Measurements from ENCODE around the gene XRN2.

- TF ChIP-seq, protein P1, sequence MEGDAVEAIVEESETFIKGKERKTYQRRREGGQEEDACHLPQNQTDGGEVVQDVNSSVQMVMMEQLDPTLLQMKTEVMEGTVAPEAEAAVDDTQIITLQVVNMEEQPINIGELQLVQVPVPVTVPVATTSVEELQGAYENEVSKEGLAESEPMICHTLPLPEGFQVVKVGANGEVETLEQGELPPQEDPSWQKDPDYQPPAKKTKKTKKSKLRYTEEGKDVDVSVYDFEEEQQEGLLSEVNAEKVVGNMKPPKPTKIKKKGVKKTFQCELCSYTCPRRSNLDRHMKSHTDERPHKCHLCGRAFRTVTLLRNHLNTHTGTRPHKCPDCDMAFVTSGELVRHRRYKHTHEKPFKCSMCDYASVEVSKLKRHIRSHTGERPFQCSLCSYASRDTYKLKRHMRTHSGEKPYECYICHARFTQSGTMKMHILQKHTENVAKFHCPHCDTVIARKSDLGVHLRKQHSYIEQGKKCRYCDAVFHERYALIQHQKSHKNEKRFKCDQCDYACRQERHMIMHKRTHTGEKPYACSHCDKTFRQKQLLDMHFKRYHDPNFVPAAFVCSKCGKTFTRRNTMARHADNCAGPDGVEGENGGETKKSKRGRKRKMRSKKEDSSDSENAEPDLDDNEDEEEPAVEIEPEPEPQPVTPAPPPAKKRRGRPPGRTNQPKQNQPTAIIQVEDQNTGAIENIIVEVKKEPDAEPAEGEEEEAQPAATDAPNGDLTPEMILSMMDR (IDR thresholded peaks at IDR 0.05; ENCODE audit: poor library complexity) = no peak
- TF ChIP-seq EZH2phosphoT487 (IDR thresholded peaks at IDR 0.05; ENCODE audit: low read depth, severe bottlenecking, unreplicated experiment) = no peak
Measured at GRCh38 chr20:21309678-21310467, 6.7 kb downstream of the XRN2 start.

All from hepatocyte (in vitro differentiated cells).